GM19239 (cell line): ENCODE measurements around the gene NRG2.

ENCODE experiments used
- DNase-seq: peaks from one replicate; pipeline ENCODE4 v3.0.0; 2011; ENCODE audit warnings: low spot score; ENCODE audit not compliant: insufficient read length
- FAIRE-seq: peaks from 2 replicates; lab custom pipeline; 2011; peaks lifted over from hg19 to GRCh38; lab: Jason Lieb, UNC

NRG2 gene

DNA sequence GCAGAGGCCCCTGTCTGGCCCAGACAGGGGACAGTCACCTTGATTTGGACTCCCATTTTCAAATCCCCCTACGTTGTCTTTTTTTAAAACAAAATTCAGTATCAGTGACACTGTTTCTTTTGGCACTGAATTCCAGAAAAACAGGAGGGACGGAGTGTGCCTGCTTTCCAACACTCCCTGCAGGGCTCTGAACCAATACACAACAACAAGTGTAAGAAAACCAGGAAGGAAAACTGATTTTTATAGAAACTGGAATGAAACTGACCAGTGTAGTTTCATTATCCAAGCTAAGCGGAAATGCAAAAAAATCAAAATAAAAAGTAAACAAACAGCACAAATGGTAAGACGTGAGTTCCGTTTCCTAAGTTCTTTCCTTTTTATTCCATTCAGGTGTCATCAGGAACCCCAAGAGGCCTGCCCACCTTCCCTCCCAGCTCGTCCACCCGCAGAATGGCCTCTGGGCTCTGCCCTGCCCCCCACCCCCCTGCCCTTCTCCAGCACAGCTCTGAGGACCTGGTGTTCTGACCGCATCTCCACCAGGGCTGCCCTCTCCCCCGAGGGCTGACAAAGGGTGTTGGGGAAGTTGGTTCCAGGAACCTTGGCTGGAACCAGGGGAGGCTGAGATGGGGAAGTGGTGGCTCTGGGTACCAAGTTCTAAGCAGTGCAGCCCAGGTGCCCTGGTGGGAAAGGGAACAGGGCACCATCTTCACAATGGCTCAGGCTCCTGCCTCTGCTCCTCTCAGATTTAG is 173.9 kb downstream of the NRG2 start:
- DNase-seq, result no peak
- FAIRE-seq, result no peak

DNA sequence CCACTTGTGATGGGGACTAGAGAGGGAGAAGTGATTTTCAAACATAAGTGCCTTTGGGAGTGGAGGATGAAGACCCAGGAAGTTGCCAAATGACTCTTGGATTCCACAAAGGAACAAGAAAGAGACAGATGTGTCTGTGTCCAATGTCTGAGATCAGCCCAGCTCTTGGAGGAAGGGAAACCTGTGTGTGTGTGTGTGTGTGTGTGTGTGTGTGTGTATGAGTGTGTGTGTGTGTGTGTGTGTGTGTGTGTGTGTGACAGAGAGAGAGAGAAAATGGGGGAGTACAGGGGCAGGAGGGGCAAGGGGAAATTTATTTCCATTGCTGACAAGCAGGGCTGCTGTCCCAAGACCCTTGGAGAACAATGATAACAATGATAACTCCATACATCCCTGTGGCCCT is 175.5 kb downstream of the NRG2 start:
- DNase-seq (no peak), FAIRE-seq (no peak)

GRCh38 chr5:139867109-139867508 is 176.0 kb downstream of the NRG2 start:
- FAIRE-seq, result no peak

DNA sequence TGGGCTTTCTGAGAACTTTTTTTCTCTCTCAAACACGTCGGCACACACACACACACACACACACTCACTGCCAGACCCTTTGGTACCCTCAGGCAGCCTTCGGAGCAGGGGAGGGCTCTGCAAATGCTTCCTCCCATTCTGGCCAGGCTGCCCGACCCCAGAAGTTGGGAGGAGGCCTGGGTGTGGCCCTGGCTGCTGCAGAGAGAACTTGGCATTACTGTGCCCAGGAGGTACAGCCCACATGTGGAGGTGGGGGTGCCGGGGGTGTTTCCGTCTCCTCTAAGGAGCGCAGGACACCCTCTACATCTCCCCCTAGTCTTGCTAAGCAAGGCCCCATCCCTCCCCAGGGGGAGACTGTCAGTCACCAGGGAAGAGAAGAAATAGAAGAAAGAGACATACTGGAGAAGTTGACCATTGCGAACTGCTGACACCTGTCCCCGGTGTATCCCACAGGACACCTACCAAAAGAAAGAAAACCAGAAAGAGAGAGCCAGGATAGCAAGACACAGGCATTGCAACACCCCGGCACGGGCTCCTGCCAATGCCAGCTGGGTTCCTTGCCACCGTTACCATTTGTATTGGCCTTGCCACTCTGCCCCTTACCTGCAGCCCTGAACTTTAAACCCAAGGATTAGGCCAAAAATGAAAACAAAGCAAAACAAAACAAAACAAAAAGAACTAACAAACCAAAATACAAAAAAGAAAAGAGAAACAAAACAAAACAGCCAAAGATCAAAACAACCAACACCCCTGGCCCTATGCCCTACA is 178.2 kb downstream of the NRG2 start:
- FAIRE-seq, result no peak
- DNase-seq, result no peak

More at GRCh38 chr5:139867109-139867508, 176.0 kb downstream of the NRG2 start:
- DNase-seq, result no peak

DNA sequence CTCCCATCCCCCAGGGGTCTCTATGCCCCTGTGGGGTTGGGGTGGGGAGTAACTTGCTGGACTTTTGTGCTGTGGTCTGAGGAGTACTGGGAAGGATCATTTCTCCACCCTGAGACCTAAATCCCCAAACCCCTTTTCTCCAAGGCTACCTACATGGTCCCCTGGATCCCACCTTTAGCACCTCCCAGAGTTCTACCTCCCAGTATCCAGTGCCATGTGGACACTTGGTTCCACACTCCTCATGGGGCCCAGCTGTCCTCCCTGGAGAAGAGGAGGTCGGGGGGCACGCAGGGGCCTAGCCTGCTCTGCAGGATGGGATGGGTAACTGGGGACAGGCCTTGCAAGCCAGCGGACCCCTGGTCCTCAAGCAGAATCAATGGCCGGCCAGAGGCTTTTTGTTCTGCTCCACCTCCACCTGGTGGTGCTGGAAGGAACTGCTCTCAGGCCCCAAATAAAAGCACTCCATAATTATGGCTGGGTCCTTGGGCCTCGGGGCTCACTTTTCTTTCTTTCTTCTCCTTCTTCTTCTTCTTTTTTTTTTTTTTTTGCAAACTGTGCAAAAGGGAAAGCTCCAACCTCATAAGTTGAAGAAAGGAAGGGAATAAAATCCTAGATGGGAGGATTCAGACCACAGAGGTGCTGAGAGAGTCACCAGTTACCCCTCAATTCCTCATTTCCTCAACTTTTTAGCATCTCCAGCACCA is 179.1 kb downstream of the NRG2 start:
- peak; percentile 79 for DNase-seq
- FAIRE-seq, result peak; percentile 21

DNA sequence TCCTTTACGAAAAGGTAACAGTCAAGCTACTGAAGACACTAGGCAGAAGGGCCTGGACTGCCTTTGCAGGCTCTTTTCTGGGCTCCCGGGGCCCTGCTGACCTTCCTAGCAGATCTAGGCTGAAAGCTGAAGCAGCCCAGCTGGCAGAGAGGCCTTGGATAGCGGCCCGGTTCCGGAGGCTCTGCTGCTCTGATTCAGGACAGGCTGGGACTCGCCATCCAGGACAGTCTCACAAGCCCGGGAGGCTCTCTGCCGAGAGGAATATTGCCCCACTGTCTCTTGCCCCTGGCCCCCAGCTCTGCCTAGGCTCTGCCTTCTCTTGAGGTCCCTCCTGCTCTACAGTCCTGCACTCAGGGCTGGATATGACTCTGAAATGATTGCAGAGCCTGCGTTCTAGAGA is 179.7 kb downstream of the NRG2 start:
- DNase-seq, result no peak
- no peak for FAIRE-seq

GRCh38 chr5:139862803-139863202 is 180.3 kb downstream of the NRG2 start:
- no peak for DNase-seq
- no peak for FAIRE-seq

DNA sequence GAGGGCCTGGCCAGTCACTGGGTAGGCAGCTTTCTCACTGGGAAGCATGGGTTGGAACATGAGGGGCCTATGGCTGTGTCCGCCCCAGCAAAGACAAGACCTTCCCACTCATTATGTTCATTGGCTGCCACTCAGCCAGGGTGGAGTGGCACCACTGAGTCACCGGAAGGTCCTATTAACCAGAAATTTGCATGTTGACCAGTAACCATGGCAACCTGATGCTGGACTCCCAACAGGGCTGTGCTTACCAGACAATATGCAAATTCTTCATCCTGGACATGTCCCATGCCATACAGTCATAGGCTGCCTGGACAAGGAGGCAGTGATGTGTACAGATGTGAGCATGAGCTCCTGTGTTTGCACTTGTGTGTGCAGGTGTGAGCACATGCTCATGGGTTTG is 180.8 kb downstream of the NRG2 start:
- FAIRE-seq, result no peak

GRCh38 chr5:139861889-139862207 is 181.3 kb downstream of the NRG2 start:
- no peak for DNase-seq
- no peak for FAIRE-seq

More for the DNA sequence above, 180.8 kb downstream of the NRG2 start:
- DNase-seq, result no peak

- FAIRE-seq (no peak), DNase-seq (no peak)
These were observed 181.8 kb downstream of the NRG2 start for GRCh38 chr5:139861021-139861888.

GRCh38 chr5:139859013-139859412 is 184.1 kb downstream of the NRG2 start:
- no peak for FAIRE-seq

DNA sequence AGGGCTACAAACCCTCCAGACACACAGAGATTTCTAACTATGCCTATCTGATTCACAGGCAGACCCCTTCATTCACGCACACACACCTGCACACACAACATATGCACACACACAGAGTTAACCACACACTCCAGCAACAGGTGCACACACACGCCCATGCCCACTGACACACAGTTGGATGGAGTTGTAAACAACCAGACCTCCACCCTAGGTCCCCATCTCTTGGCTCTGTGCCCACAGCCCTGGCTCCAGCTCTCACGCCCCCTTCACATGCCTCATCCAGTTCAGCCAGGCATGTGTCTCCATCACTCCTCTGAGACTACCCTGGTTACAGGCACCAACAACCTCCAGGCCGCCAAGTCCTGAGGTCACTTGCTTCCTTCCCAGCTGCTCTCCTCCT is 186.4 kb downstream of the NRG2 start:
- FAIRE-seq, result no peak
- DNase-seq, result no peak

More at GRCh38 chr5:139859013-139859412, 184.1 kb downstream of the NRG2 start:
- DNase-seq, result no peak

DNA sequence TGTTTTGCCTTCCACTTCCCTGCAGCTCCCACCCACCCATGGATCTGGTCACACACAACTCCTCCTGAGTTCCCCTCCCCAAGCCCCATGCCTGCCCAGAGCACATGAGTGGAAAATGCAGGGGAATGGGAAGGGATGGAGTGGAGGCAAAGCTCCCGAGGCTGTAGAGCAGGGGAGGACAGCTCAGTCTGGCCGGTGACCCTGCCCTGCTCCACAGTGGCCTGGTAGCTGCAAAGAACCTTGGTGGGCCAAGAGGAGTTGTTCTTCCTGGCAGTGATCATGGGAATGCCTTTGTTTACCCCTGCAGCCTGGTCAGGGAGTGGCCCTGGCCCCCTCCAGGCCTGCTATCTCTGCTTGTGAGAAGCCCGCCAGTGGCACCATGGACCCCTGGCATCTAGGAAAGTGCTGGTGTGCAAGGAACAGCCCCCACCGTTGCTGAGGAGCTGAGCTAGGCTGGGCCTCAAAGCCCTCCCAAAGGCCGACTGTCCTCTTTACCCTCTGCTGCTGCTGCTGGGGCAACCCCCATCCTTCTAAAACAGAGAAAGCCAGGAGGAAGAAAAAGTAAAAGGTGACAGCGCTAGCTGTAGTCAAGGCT is 187.1 kb downstream of the NRG2 start:
- FAIRE-seq (no peak), DNase-seq (no peak)

DNA sequence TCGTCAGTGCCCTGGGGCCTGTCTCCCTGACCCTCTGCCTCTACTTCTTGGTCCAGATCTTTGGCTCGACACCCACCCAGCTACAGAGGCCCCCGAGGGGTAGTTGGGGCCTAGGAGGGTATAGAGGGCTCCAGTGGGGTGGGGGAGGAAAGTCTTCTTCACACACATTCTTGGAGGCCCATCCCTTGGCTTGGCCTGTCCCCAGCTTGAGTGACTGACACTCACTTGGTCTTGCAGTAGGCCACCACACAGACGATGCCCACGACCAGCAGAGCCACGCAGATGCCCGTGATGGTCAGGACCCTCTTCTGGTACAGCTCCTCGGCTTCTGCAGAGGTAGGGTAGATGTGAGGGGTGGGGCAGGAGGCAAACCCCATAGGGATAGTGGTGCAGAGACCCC is 187.6 kb downstream of the NRG2 start:
- no peak for FAIRE-seq

DNA sequence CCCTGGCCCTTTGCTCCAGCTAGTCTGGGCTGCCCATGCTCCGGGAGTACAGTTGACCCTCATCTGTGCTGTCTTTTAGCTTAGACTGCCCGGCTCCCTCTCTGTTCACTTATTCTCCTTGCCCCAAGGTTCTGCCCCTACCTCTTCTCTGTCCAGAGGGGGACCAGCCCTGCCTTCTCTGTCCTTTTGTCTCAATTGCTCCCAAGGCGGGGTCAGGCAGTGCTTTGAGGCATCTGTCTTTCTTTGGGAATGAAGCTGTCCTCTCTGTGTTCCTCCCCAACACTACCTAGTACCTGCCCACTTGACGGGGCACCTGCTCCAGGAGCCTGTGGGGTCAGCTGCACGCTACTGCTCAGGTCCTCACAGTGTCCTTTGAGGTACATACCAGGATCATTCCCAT is 188.1 kb downstream of the NRG2 start:
- DNase-seq (no peak), FAIRE-seq (no peak)

More for the DNA sequence above, 187.6 kb downstream of the NRG2 start:
- no peak for DNase-seq

GRCh38 chr5:139854029-139854605 is 189.0 kb downstream of the NRG2 start:
- FAIRE-seq, result no peak
- no peak for DNase-seq

DNA sequence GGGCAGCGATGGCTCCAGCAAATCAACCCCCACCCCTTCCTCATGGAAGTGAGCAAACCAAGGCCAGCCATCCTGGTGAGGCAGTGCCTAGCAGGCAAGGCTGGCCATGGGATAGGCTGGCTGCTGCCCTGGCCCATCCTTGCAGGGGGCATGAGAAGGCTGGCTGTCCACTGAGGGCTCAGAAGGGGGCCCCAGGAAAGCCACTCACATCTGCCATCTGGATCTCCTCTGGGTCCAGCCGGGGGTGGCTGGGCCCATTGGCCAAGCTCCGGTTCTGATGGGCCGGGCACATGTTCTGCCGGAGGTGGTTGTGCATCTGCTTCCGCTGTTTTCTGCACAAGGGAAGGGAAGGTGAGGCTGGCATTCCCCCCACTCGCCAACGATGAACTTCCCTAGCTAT is 190.4 kb downstream of the NRG2 start:
- FAIRE-seq, result no peak

DNA sequence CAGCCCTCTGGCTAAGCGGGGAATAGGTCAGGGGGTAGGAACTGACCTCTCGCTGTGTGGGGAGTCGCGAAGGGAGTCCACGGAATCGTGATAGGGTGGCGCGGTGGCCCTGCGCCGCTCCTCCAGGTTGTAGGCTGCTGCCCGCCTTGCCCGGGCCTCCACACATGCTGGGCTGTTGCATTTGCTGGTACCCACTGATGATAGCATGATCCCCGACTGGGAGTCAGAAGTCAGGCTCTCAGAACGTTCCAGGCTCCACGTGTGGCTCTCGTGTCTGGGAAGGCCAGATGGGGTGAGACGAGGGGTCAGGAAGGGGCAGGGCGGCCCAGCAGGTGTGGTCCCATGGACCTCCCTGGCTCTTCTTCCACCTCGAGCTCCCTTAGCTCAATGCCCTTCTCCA is 191.5 kb downstream of the NRG2 start:
- DNase-seq (no peak), FAIRE-seq (no peak)

More for the DNA sequence above, 190.4 kb downstream of the NRG2 start:
- DNase-seq, result no peak

- no peak for FAIRE-seq
- DNase-seq, result no peak
These were observed 192.6 kb downstream of the NRG2 start for GRCh38 chr5:139850423-139851016.
